ACC112 (cell line): ENCODE results near the gene POU2AF1.

Experiments
- H2AFZ ChIP-seq: fragments of 200-600 bp; sonication (generic); one replicate; pipeline ENCODE4 v1.6.0; 2017; ENCODE audit warnings: antibody characterized with exemption, low read length; ENCODE audit not compliant: unreplicated experiment
- H3K27ac ChIP-seq: fragments of 200-600 bp; sonication (generic); 2 replicates; pipeline ENCODE4 v1.5.1; 2014; ENCODE audit warnings: low read depth, mild to moderate bottlenecking, antibody characterized with exemption, low read length, moderate library complexity
- H3K27me3 ChIP-seq: fragments of 200-600 bp; sonication (generic); 2 replicates; pipeline ENCODE4 v1.6.1; 2014; ENCODE audit warnings: mild to moderate bottlenecking, antibody characterized with exemption, low read length, moderate library complexity, mixed read lengths; ENCODE audit not compliant: insufficient read depth
- H3K36me3 ChIP-seq: fragments of 200-600 bp; sonication (generic); 2 replicates; pipeline ENCODE4 v1.6.1; 2016; ENCODE audit warnings: mild to moderate bottlenecking, antibody characterized with exemption, low read length, moderate library complexity, mixed read lengths; ENCODE audit not compliant: insufficient read depth
- H3K4me1 ChIP-seq: fragments of 200-600 bp; sonication (generic); one replicate; pipeline ENCODE4 v1.6.1; 2016; ENCODE audit warnings: low read length, mixed read lengths; ENCODE audit not compliant: insufficient read depth, unreplicated experiment, control insufficient read depth
- H3K4me3 ChIP-seq: fragments of 200-600 bp; sonication (generic); 2 replicates; pipeline ENCODE4 v1.5.1; 2014; ENCODE audit warnings: mild to moderate bottlenecking, low read depth, low read length
- H3K79me2 ChIP-seq: fragments of 200-600 bp; sonication (generic); one replicate; pipeline ENCODE4 v1.6.0; 2016; ENCODE audit warnings: low read length; ENCODE audit not compliant: control insufficient read depth, unreplicated experiment, insufficient read depth

POU2AF1 gene

DNA sequence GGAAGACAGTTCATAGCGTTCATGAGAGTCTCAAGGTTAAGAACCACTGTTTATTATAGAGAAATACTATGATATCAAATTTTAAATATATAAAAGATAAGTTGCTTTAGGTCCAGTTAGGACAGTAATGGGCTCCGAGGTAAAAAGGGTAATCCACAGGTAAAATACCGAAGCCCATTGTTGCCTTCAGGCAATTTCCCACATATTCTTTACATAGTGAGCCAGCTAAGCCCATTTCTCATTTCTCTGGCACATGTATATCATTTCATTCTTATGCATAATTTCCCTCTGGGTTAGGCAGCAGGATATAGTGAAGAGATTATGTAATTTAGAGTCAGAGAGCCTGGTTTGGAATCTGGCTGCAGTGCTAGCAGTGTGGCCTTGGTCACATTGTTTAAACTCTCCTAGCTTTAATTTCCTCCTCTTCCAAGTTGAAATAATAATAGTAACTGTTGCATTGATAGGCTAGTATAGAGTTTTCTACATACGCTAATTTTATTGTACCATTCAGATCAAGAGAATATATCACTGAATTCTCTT is 7.6 kb upstream of the POU2AF1 start:
- no peak overlapping the region for H2AFZ ChIP-seq
- H3K27me3 ChIP-seq = peaks cover 39% of the 10 kb centered on the region
- H3K36me3 ChIP-seq = no peaks in the 10 kb centered on the region
- H3K4me3 ChIP-seq = no peak overlapping the region
- no peaks in the 10 kb centered on the region for H3K4me1 ChIP-seq
- H3K27ac ChIP-seq = no peak overlapping the region
- no peaks in the 10 kb centered on the region for H3K79me2 ChIP-seq

DNA sequence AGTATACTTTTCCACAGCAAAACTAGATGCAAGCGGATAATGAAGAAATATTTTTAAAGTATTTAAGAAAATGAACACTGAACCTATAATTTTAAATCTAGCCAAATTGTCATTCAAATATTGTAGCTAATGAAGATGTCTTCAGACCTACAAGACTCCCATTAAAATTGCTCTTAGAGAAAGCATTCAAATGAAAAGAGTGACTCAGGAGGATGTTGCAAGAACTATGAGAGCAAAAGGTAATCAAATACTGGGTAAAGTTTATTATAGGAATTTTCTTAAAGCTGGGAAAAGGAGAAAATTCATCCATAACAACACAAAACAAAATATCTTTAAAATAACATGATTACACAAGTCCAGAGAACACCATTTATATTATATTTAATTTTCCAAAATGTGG is 5.4 kb upstream of the POU2AF1 start:
- Histone ChIP-seq H2AFZ (no peak overlapping the region), H3K36me3 (no peaks in the 10 kb centered on the region), H3K27ac (no peak overlapping the region), H3K79me2 (no peaks in the 10 kb centered on the region), H3K27me3 (peaks cover 19% of the 10 kb centered on the region), H3K4me1 (no peaks in the 10 kb centered on the region), H3K4me3 (no peak overlapping the region)

DNA sequence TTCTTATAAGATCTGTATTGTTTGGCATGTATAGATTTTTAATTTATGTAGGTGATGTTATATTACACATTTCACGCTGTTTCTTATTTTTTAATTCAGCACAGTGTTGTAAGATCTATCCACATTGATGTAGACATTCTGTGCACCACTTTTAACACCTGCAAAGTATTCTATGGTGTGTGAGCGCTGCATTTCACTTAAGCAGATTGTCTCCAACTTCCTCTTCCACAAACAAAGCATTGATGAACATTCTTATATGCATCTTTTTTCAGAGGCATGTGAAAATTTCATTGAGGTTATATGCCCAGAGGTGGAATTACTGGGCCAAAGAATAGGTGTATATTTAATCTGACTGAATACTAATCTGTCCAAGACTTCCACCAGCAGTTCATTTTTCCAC is 3.4 kb upstream of the POU2AF1 start:
- no peaks in the 10 kb centered on the region for H3K4me1 ChIP-seq
- no peak overlapping the region for H2AFZ ChIP-seq
- H3K79me2 ChIP-seq = no peaks in the 10 kb centered on the region
- H3K27ac ChIP-seq = no peak overlapping the region
- H3K27me3 ChIP-seq = peaks cover 18% of the 10 kb centered on the region
- no peaks in the 10 kb centered on the region for H3K36me3 ChIP-seq
- H3K4me3 ChIP-seq = no peak overlapping the region

- H3K79me2 ChIP-seq = no peaks in the 10 kb centered on the region
- no peak overlapping the region for H3K4me3 ChIP-seq
- H3K27ac ChIP-seq = no peak overlapping the region
- no peaks in the 10 kb centered on the region for H3K36me3 ChIP-seq
- no peak overlapping the region for H2AFZ ChIP-seq
- no peaks in the 10 kb centered on the region for H3K4me1 ChIP-seq
- peaks cover 32% of the 10 kb centered on the region for H3K27me3 ChIP-seq
Observed at GRCh38 chr11:111379602-111380136, 594 bp upstream of the POU2AF1 start.

DNA sequence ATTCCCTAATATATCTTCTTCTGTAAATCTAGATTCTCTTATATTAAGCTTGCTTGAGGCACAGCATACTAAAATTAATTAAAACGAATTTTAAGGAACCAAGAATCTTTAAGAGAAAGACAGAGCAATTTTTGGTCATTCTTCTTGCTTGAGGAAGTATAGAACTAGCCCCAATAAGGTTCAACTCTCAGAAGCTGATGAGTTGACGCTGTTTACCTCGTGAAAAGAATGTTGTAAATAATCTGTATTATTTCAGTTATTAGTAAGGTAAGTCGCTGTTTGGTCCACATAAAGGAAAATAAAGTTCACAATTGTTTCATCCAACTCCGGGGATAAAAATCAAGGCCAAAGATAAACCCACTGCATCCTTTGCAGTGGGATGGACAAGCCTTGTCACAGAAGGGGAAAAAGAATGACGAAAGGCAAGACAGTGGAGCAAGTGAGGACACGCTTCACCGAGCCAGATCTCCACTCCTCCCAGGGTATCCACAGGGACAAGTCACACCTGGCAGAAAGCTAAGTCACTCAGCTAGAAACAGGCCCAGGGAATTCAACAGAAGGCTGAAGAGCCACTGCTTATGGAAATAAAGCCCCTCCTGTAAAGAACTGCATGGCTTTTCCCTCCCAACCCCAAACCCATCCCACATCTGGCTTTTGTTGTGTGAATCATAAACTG is 752 bp downstream of the POU2AF1 start:
- Histone ChIP-seq H3K36me3 (no peaks in the 10 kb centered on the region), H3K27me3 (peaks cover 45% of the 10 kb centered on the region), H2AFZ (no peak overlapping the region), H3K4me1 (no peaks in the 10 kb centered on the region), H3K27ac (no peak overlapping the region), H3K79me2 (no peaks in the 10 kb centered on the region), H3K4me3 (no peak overlapping the region)

GRCh38 chr11:111376181-111376871 is 2.7 kb downstream of the POU2AF1 start:
- Histone ChIP-seq H3K27me3 (peaks cover 59% of the 10 kb centered on the region), H3K4me1 (no peaks in the 10 kb centered on the region), H3K36me3 (no peaks in the 10 kb centered on the region), H3K79me2 (no peaks in the 10 kb centered on the region), H2AFZ (no peak overlapping the region), H3K27ac (no peak overlapping the region), H3K4me3 (no peak overlapping the region)

GRCh38 chr11:111373590-111373989 is 5.5 kb downstream of the POU2AF1 start:
- Histone ChIP-seq H3K4me1 (no peaks in the 10 kb centered on the region), H3K27ac (no peak overlapping the region), H3K79me2 (no peaks in the 10 kb centered on the region), H3K27me3 (peaks cover 78% of the 10 kb centered on the region), H2AFZ (no peak overlapping the region), H3K4me3 (no peak overlapping the region), H3K36me3 (no peaks in the 10 kb centered on the region)

GRCh38 chr11:111372538-111372937 is 6.5 kb downstream of the POU2AF1 start:
- Histone ChIP-seq H3K36me3 (no peaks in the 10 kb centered on the region), H3K4me3 (no peak overlapping the region), H3K27ac (no peak overlapping the region), H3K4me1 (no peaks in the 10 kb centered on the region), H2AFZ (no peak overlapping the region), H3K79me2 (no peaks in the 10 kb centered on the region), H3K27me3 (peaks cover 77% of the 10 kb centered on the region)

- H3K79me2 ChIP-seq = no peaks in the 10 kb centered on the region
- peaks cover 84% of the 10 kb centered on the region for H3K27me3 ChIP-seq
- H3K4me3 ChIP-seq = no peak overlapping the region
- H3K27ac ChIP-seq = no peak overlapping the region
- H2AFZ ChIP-seq = no peak overlapping the region
- no peaks in the 10 kb centered on the region for H3K4me1 ChIP-seq
- no peaks in the 10 kb centered on the region for H3K36me3 ChIP-seq
Observed at GRCh38 chr11:111370902-111371578, 8.0 kb downstream of the POU2AF1 start.

- H3K4me3 ChIP-seq = no peak overlapping the region
- no peak overlapping the region for H3K27ac ChIP-seq
- H2AFZ ChIP-seq = no peak overlapping the region
- H3K79me2 ChIP-seq = no peaks in the 10 kb centered on the region
- peaks cover 86% of the 10 kb centered on the region for H3K27me3 ChIP-seq
- no peaks in the 10 kb centered on the region for H3K36me3 ChIP-seq
- H3K4me1 ChIP-seq = no peaks in the 10 kb centered on the region
Observed at GRCh38 chr11:111370270-111370901, 8.7 kb downstream of the POU2AF1 start.
